Endothelial cell (in vitro differentiated cells): ENCODE data around the gene ST8SIA4. TPM values are rescaled to one million over a fixed set of nuclear protein-coding genes. Genes with fewer than 3 reads are reported as not detected.

Experiments used
- DNase-seq: peaks from one replicate; pipeline ENCODE4 v3.0.0; 2021; ENCODE audit warnings: low spot score
- H3K27ac Mint-ChIP-seq: one replicate; pipeline ENCODE4 v1.8.0; 2021; ENCODE audit warnings: mixed read lengths, inconsistent platforms; ENCODE audit not compliant: unreplicated experiment
- H3K27me3 Mint-ChIP-seq: one replicate; pipeline ENCODE4 v1.8.0; 2021; ENCODE audit warnings: mild to moderate bottlenecking, moderate library complexity, mixed read lengths, inconsistent platforms; ENCODE audit not compliant: unreplicated experiment
- H3K36me3 Mint-ChIP-seq: one replicate; pipeline ENCODE4 v1.8.0; 2021; ENCODE audit warnings: mild to moderate bottlenecking, low read depth, mixed read lengths, inconsistent platforms; ENCODE audit not compliant: unreplicated experiment
- H3K4me1 Mint-ChIP-seq: one replicate; pipeline ENCODE4 v1.8.0; 2021; ENCODE audit warnings: mild to moderate bottlenecking, mixed read lengths, inconsistent platforms; ENCODE audit not compliant: unreplicated experiment
- H3K4me3 Mint-ChIP-seq: one replicate; pipeline ENCODE4 v1.8.0; 2021; ENCODE audit warnings: mild to moderate bottlenecking, mixed read lengths, inconsistent platforms; ENCODE audit not compliant: unreplicated experiment
- H3K9me3 Mint-ChIP-seq: one replicate; pipeline ENCODE4 v1.8.0; 2021; ENCODE audit warnings: mixed read lengths, inconsistent platforms; ENCODE audit not compliant: unreplicated experiment
- total RNA-seq: library from RNA; stranded (reverse); fragmentation: NEBNext Ultra II Directional; extraction: Animal tissue kit (Norgen Biotek cat#: 25700); gene quantifications from one replicate; pipeline ENCODE4 v1.2.1, GENCODE V29; 2021; ENCODE audit not compliant: unreplicated experiment
- TF ChIP-seq, protein P1 (sequence below): fragments of 200-600 bp; sonication (generic); IDR thresholded peaks from one replicate; pipeline ENCODE4 v1.5.0; 2021; ENCODE audit warnings: antibody characterized with exemption; ENCODE audit not compliant: unreplicated experiment

Gene ST8SIA4
- total RNA-seq, 1 donor from 2014 or later, result 30.3 TPM

- no peaks in the 10 kb centered on the region for H3K9me3 Mint-ChIP-seq
- H3K27ac Mint-ChIP-seq, result peak overlapping the region; percentile 23
- peaks cover 23% of the 10 kb centered on the region for H3K4me1 Mint-ChIP-seq
- H3K27me3 Mint-ChIP-seq, result no peaks in the 10 kb centered on the region
- H3K4me3 Mint-ChIP-seq, result no peak overlapping the region
- DNase-seq, result no peak
- H3K36me3 Mint-ChIP-seq, result no peaks in the 10 kb centered on the region
- TF ChIP-seq, protein P1, sequence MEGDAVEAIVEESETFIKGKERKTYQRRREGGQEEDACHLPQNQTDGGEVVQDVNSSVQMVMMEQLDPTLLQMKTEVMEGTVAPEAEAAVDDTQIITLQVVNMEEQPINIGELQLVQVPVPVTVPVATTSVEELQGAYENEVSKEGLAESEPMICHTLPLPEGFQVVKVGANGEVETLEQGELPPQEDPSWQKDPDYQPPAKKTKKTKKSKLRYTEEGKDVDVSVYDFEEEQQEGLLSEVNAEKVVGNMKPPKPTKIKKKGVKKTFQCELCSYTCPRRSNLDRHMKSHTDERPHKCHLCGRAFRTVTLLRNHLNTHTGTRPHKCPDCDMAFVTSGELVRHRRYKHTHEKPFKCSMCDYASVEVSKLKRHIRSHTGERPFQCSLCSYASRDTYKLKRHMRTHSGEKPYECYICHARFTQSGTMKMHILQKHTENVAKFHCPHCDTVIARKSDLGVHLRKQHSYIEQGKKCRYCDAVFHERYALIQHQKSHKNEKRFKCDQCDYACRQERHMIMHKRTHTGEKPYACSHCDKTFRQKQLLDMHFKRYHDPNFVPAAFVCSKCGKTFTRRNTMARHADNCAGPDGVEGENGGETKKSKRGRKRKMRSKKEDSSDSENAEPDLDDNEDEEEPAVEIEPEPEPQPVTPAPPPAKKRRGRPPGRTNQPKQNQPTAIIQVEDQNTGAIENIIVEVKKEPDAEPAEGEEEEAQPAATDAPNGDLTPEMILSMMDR, result no peak
These were observed 61.0 kb downstream of the ST8SIA4 start for GRCh38 chr5:100842080-100842479.

- Mint-ChIP-seq H3K9me3 (no peaks in the 10 kb centered on the region), H3K27ac (peak overlapping the region; percentile 80), H3K4me3 (no peak overlapping the region), H3K36me3 (no peaks in the 10 kb centered on the region), H3K4me1 (peaks cover 20% of the 10 kb centered on the region), H3K27me3 (no peaks in the 10 kb centered on the region)
- TF ChIP-seq, protein P1, result no peak
- DNase-seq, result no peak
These were observed 61.6 kb downstream of the ST8SIA4 start for GRCh38 chr5:100841358-100842076.

- TF ChIP-seq, protein P1, result no peak
- no peaks in the 10 kb centered on the region for H3K27me3 Mint-ChIP-seq
- H3K4me3 Mint-ChIP-seq, result no peak overlapping the region
- H3K4me1 Mint-ChIP-seq, result peaks cover 12% of the 10 kb centered on the region
- no peaks in the 10 kb centered on the region for H3K9me3 Mint-ChIP-seq
- no peak for DNase-seq
- H3K27ac Mint-ChIP-seq, result peak overlapping the region; percentile 50
- no peaks in the 10 kb centered on the region for H3K36me3 Mint-ChIP-seq
These were observed 62.3 kb downstream of the ST8SIA4 start for GRCh38 chr5:100840789-100841188.

DNA sequence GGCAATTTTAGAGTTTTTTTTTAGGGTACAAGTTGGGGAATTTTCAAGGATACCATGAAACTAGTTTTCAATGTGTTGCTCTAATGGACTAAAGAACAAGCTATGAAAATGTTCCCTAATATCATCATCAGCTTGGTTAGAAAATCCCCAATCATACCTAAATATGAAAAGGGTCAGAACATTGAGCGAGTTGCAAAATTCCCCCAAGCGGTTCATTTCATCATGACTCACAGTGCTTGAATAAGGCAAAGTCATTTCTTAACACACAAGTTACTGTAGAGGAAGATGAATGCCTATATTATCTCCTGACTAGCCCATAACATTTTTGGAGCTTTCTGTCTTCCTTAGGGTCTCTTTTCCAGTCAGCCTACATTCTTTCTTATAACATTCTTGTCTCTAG lies 62.7 kb downstream of the ST8SIA4 start:
- Mint-ChIP-seq H3K36me3 (no peaks in the 10 kb centered on the region), H3K4me1 (peaks cover 12% of the 10 kb centered on the region), H3K27ac (no peak overlapping the region), H3K9me3 (no peaks in the 10 kb centered on the region), H3K4me3 (no peak overlapping the region), H3K27me3 (no peaks in the 10 kb centered on the region)
- DNase-seq, result no peak
- TF ChIP-seq, protein P1, result no peak

GRCh38 chr5:100838048-100838473 lies 65.0 kb downstream of the ST8SIA4 start:
- no peaks in the 10 kb centered on the region for H3K9me3 Mint-ChIP-seq
- peaks cover 12% of the 10 kb centered on the region for H3K4me1 Mint-ChIP-seq
- no peak for DNase-seq

More at GRCh38 chr5:100838048-100838473, 65.0 kb downstream of the ST8SIA4 start:
- H3K4me3 Mint-ChIP-seq, result no peak overlapping the region
- H3K27ac Mint-ChIP-seq, result no peak overlapping the region
- no peaks in the 10 kb centered on the region for H3K36me3 Mint-ChIP-seq
- H3K27me3 Mint-ChIP-seq, result no peaks in the 10 kb centered on the region
- TF ChIP-seq, protein P1, result no peak
